ENCODE results near the gene TNFRSF9.
"Not testable (repeated sequence)": the region's sequence is repeated elsewhere in the genome, so short reads cannot be mapped to it uniquely, and the experiment has no call there.

Gene TNFRSF9

DNA sequence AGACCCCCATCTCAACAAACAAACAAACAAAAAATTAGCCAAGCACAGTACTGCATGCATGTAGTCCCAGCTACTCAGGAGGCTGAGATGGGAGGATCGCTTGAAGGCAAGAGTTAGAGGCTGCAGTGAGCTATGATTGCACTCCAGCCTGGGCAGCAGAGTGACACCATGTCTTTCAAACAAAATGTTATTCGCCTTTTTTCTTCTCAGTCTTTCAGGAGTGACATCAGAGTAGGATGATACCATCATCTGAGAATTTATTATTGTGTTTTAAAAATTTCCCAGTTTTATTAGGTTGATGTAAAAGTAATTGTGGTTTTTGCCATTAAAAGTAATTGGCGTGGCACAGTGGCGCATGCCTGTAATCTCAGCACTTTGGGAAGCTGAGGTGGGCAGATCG, 31.6 kb upstream of the TNFRSF9 start:
- H3K4me3 ChIP-seq (ENCODE audit: low read depth in 1 of 2, low read length in 2 of 2), result no peak overlapping the region
- H3K4me1 ChIP-seq (ENCODE audit: control insufficient read depth in 1 of 2, insufficient read depth in 2 of 2, low read length in 2 of 2), result peaks cover 0 to 4% of the 10 kb centered on the region in 2 donors
- H3K27ac ChIP-seq (ENCODE audit: low read length), result no peak overlapping the region
- no peaks in the 10 kb centered on the region for H3K9me3 ChIP-seq (ENCODE audit: control insufficient read depth in 1 of 2, low read length in 2 of 2)
- no peaks in the 10 kb centered on the region for H3K27me3 ChIP-seq (ENCODE audit: low read depth, low read length)
- peaks cover 25 to 39% of the 10 kb centered on the region in 2 donors for H3K36me3 ChIP-seq (ENCODE audit: control insufficient read depth in 1 of 2, insufficient read depth in 2 of 2, low read length in 2 of 2)

DNA sequence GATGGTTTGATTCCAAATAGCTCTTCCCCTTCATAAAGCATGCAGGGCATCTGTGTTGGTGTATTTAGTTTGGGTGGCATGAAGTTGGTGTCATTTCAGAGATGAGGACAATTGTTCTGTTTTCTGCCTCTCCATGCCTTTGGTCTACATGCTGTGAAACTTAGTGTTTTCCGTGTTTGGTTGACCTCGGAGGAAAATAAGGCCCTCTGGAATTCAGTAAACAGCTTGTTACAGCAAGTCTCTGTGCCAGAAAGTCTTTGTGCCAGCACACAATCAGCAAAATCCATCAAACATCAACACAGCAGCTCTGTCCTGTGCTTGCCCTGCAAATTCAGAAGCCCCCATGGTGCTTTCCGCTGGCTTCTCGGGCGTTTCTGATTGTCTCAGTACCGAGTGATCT, 30.4 kb upstream of the TNFRSF9 start:
- H3K4me3 ChIP-seq (ENCODE audit: low read depth in 1 of 2, low read length in 2 of 2), result no peak overlapping the region
- H3K36me3 ChIP-seq (ENCODE audit: control insufficient read depth in 1 of 2, insufficient read depth in 2 of 2, low read length in 2 of 2), result peaks cover 22 to 50% of the 10 kb centered on the region in 2 donors
- H3K4me1 ChIP-seq (ENCODE audit: control insufficient read depth in 1 of 2, insufficient read depth in 2 of 2, low read length in 2 of 2), result peaks cover 0 to 4% of the 10 kb centered on the region in 2 donors
- H3K27me3 ChIP-seq (ENCODE audit: low read depth, low read length), result no peaks in the 10 kb centered on the region
- H3K27ac ChIP-seq (ENCODE audit: low read length), result no peak overlapping the region
- H3K9me3 ChIP-seq (ENCODE audit: control insufficient read depth in 1 of 2, low read length in 2 of 2), result no peaks in the 10 kb centered on the region

DNA sequence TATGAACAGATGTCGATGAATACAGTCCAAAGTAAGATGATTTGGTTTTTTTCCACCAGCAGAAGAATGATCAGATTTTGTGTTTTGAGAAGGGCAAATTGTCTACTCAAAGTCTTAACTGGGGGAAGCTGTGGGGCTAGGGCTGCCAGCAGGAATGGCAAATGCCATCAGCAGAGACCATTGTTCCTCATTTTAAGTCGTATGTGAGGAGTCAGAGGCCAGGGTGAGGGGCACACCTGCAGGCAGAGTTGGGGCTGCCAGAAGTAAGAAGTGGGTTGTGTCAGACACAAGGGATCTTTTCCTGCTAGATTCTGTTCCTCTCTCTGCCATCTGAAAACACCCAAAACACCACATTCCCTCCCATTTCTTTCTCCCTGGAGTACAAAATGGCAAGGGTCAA, 29.6 kb upstream of the TNFRSF9 start:
- peaks cover 25 to 57% of the 10 kb centered on the region in 2 donors for H3K36me3 ChIP-seq (ENCODE audit: control insufficient read depth in 1 of 2, insufficient read depth in 2 of 2, low read length in 2 of 2)

DNA sequence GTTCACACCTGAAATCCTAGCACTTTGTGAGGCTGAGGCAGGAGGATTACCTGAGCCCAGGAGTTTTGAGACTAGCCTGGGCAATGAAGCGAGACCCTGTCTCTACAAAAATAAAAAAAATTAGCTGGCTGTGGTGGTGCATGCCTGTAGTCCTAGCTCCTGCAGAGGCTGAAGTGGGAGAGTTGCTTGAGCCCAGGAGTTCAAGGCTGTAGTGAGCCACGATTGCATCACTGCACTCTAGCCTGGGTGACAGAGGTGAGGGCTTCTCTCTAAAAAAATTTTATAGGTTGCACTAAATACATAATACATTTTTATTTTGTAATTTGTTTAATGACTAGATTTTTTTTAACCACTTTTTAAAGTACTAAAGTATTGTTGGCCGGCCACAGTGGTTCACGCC, 27.0 kb upstream of the TNFRSF9 start:
- peaks cover 40 to 61% of the 10 kb centered on the region in 2 donors for H3K36me3 ChIP-seq (ENCODE audit: control insufficient read depth in 1 of 2, insufficient read depth in 2 of 2, low read length in 2 of 2)
- H3K4me1 ChIP-seq (ENCODE audit: control insufficient read depth in 1 of 2, insufficient read depth in 2 of 2, low read length in 2 of 2), result peaks cover 0 to 9% of the 10 kb centered on the region in 2 donors
- H3K27me3 ChIP-seq (ENCODE audit: low read depth, low read length), result no peaks in the 10 kb centered on the region
- no peak overlapping the region for H3K4me3 ChIP-seq (ENCODE audit: low read depth in 1 of 2, low read length in 2 of 2)
- H3K27ac ChIP-seq (ENCODE audit: low read length), result no peak overlapping the region
- H3K9me3 ChIP-seq (ENCODE audit: control insufficient read depth in 1 of 2, low read length in 2 of 2), result no peaks in the 10 kb centered on the region

More for the DNA sequence above, 29.6 kb upstream of the TNFRSF9 start:
- H3K9me3 ChIP-seq (ENCODE audit: control insufficient read depth in 1 of 2, low read length in 2 of 2), result no peaks in the 10 kb centered on the region
- H3K4me1 ChIP-seq (ENCODE audit: control insufficient read depth in 1 of 2, insufficient read depth in 2 of 2, low read length in 2 of 2), result peaks cover 0 to 4% of the 10 kb centered on the region in 2 donors
- H3K27ac ChIP-seq (ENCODE audit: low read length), result no peak overlapping the region
- no peaks in the 10 kb centered on the region for H3K27me3 ChIP-seq (ENCODE audit: low read depth, low read length)
- no peak overlapping the region for H3K4me3 ChIP-seq (ENCODE audit: low read depth in 1 of 2, low read length in 2 of 2)

DNA sequence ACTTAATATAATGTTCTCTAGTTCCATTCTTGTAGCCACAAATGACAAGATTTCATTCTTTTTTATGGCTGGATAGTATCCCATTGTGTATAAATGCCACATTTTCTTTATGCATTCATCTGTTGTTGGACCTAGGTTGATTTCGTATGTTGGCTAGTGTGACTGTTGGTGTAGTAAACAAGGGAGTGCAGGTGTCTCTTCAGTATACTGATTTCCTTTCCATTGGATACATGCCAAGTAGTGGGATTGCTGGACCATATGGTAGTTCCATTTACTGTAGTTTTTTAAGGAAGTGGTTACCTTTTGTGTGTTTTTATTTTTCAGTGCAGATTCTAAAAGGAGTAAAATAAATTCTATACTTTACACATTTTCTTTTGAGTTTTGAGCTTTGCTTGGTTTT, 26.6 kb upstream of the TNFRSF9 start:
- Histone ChIP-seq H3K36me3 (ENCODE audit: control insufficient read depth in 1 of 2, insufficient read depth in 2 of 2, low read length in 2 of 2) (peaks cover 38 to 56% of the 10 kb centered on the region in 2 donors), H3K4me1 (ENCODE audit: control insufficient read depth in 1 of 2, insufficient read depth in 2 of 2, low read length in 2 of 2) (peaks cover 0 to 13% of the 10 kb centered on the region in 2 donors), H3K27me3 (ENCODE audit: low read depth, low read length) (no peaks in the 10 kb centered on the region), H3K27ac (ENCODE audit: low read length) (no peak overlapping the region), H3K4me3 (ENCODE audit: low read depth in 1 of 2, low read length in 2 of 2) (no peak overlapping the region), H3K9me3 (ENCODE audit: control insufficient read depth in 1 of 2, low read length in 2 of 2) (no peaks in the 10 kb centered on the region)

DNA sequence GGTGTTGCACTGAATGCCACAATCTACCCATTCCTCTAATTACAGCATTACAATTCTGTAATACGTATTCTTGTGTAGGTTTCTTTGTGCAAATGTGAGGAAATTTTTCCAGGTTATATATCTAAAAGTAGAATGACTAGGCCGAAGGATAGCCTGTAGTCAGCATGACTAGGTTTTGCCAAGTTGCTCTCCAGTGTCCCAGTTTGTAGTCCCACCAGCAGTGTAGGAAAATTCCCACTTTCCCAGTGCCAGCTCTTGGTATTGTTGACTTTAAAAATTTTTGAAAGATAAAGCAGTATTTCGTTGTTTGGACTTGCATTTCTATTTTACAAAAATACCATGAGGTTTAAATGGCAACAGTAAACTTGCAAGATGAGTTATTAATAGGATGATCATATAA, 23.8 kb upstream of the TNFRSF9 start:
- Histone ChIP-seq H3K27ac (ENCODE audit: low read length) (no peak overlapping the region), H3K27me3 (ENCODE audit: low read depth, low read length) (no peaks in the 10 kb centered on the region), H3K9me3 (ENCODE audit: control insufficient read depth in 1 of 2, low read length in 2 of 2) (no peaks in the 10 kb centered on the region), H3K4me3 (ENCODE audit: low read depth in 1 of 2, low read length in 2 of 2) (no peak overlapping the region), H3K36me3 (ENCODE audit: control insufficient read depth in 1 of 2, insufficient read depth in 2 of 2, low read length in 2 of 2) (peaks cover 18 to 35% of the 10 kb centered on the region in 2 donors), H3K4me1 (ENCODE audit: control insufficient read depth in 1 of 2, insufficient read depth in 2 of 2, low read length in 2 of 2) (peaks cover 0 to 25% of the 10 kb centered on the region in 2 donors)

DNA sequence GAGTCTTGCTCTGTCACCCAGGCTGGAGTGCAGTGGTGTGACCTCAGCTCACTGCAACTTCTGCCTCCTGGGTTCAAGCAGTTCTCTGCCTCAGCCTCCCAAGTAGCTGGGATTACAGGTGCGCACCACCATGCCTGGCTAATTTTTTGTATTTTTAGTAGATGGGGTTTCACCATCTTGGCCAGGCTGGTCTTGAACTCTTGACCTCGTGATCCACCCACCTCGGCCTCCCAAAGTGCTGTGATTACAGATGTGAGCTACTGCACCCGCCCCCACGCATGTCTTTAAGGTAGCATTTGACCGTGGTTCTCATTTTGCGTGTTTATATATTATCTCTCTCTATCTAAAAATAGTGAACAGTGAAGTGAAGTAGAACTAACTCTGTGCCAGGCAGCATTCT, 23.2 kb upstream of the TNFRSF9 start:
- H3K9me3 ChIP-seq (ENCODE audit: control insufficient read depth in 1 of 2, low read length in 2 of 2); H3K27ac ChIP-seq (ENCODE audit: low read length); H3K27me3 ChIP-seq (ENCODE audit: low read depth, low read length); H3K4me3 ChIP-seq (ENCODE audit: low read depth in 1 of 2, low read length in 2 of 2): not testable (repeated sequence)
- Histone ChIP-seq H3K36me3 (ENCODE audit: control insufficient read depth in 1 of 2, insufficient read depth in 2 of 2, low read length in 2 of 2) (peaks cover 18 to 32% of the 10 kb centered on the region in 2 donors), H3K4me1 (ENCODE audit: control insufficient read depth in 1 of 2, insufficient read depth in 2 of 2, low read length in 2 of 2) (peaks cover 0 to 25% of the 10 kb centered on the region in 2 donors)

DNA sequence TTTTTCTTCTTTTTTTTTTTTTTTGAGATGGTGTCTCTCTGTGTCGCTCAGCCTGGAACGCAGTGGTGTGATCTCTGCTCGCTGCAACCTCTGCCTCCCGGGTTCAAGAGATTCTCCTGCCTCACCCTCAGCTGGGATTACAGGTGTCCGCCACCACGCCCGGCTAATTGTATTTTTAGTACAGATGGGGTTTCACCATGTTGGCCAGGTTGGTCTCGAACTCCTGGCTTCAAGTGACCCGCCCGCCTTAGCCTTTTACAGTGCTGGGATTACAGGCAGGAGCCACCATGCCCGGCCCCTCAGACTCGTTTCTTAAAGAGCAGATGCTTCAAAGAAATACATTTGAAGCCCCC, 22.7 kb upstream of the TNFRSF9 start:
- H3K4me3 ChIP-seq (ENCODE audit: low read depth in 1 of 2, low read length in 2 of 2); H3K27me3 ChIP-seq (ENCODE audit: low read depth, low read length); H3K27ac ChIP-seq (ENCODE audit: low read length); H3K9me3 ChIP-seq (ENCODE audit: control insufficient read depth in 1 of 2, low read length in 2 of 2): not testable (repeated sequence)
- H3K4me1 ChIP-seq (ENCODE audit: control insufficient read depth in 1 of 2, insufficient read depth in 2 of 2, low read length in 2 of 2), result peaks cover 0 to 25% of the 10 kb centered on the region in 2 donors
- peaks cover 18 to 27% of the 10 kb centered on the region in 2 donors for H3K36me3 ChIP-seq (ENCODE audit: control insufficient read depth in 1 of 2, insufficient read depth in 2 of 2, low read length in 2 of 2)

DNA sequence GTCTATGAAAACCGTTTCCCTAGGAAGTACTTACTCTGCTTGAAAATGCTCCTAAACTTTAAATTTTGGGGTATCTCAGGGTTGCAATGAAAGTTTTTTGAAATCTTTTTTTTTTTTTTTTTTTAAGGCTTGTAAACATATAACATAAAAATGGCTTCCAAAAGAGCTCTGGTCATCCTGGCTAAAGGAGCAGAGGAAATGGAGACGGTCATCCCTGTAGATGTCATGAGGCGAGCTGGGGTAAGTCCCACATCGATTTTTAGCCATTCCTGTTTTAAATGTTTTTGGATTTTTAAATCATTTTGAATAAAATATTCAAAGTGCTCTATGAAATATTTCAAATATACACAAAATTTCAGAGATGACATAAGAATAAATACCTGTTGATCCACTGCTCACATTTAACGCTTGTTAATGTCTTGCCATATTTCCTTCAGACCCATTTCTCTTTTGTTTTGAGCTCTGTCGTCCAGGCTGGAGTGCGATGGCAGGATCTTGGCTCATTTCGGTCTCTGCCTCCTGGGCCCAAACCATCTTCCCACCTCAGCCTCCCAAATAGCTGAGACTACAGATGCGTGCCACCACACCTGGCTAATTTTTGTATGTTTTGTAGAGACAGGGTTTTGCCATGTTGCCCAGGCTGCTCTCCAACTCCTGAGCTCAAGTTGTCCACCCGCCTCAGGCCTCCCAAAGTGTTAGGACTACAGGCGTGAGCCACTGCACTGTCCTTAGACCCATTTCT, 22.2 kb upstream of the TNFRSF9 start:
- peak overlapping the region; percentile 94 for H3K27ac ChIP-seq (ENCODE audit: low read length)
- peaks cover 18 to 27% of the 10 kb centered on the region in 2 donors for H3K36me3 ChIP-seq (ENCODE audit: control insufficient read depth in 1 of 2, insufficient read depth in 2 of 2, low read length in 2 of 2)
- peak overlapping the region; percentile 83 to 96 for H3K4me3 ChIP-seq (ENCODE audit: low read depth in 1 of 2, low read length in 2 of 2)
- peaks cover 0 to 25% of the 10 kb centered on the region in 2 donors for H3K4me1 ChIP-seq (ENCODE audit: control insufficient read depth in 1 of 2, insufficient read depth in 2 of 2, low read length in 2 of 2)
- H3K27me3 ChIP-seq (ENCODE audit: low read depth, low read length), result no peaks in the 10 kb centered on the region
- no peaks in the 10 kb centered on the region for H3K9me3 ChIP-seq (ENCODE audit: control insufficient read depth in 1 of 2, low read length in 2 of 2)

DNA sequence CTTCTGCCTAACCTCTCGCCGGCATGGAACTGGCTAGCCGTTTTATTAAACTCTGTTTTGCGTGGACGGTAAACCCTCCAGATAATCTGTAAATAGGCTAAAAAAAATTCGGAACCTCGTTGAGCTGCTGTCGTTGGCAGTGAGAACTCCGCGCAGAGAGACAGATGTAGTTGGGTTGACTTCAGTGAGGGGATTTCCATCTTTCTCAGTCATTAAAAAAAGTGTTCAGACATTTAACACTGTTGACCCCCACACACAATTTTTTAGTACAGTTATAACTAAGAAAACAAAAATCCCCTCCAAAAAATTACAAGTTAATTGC, 21.3 kb upstream of the TNFRSF9 start:
- Histone ChIP-seq H3K27me3 (ENCODE audit: low read depth, low read length) (no peaks in the 10 kb centered on the region), H3K4me3 (ENCODE audit: low read depth in 1 of 2, low read length in 2 of 2) (peak overlapping the region; percentile 83 to 96), H3K27ac (ENCODE audit: low read length) (peak overlapping the region; percentile 94), H3K9me3 (ENCODE audit: control insufficient read depth in 1 of 2, low read length in 2 of 2) (no peaks in the 10 kb centered on the region), H3K36me3 (ENCODE audit: control insufficient read depth in 1 of 2, insufficient read depth in 2 of 2, low read length in 2 of 2) (peaks cover 18 to 26% of the 10 kb centered on the region in 2 donors), H3K4me1 (ENCODE audit: control insufficient read depth in 1 of 2, insufficient read depth in 2 of 2, low read length in 2 of 2) (peaks cover 0 to 24% of the 10 kb centered on the region in 2 donors)

DNA sequence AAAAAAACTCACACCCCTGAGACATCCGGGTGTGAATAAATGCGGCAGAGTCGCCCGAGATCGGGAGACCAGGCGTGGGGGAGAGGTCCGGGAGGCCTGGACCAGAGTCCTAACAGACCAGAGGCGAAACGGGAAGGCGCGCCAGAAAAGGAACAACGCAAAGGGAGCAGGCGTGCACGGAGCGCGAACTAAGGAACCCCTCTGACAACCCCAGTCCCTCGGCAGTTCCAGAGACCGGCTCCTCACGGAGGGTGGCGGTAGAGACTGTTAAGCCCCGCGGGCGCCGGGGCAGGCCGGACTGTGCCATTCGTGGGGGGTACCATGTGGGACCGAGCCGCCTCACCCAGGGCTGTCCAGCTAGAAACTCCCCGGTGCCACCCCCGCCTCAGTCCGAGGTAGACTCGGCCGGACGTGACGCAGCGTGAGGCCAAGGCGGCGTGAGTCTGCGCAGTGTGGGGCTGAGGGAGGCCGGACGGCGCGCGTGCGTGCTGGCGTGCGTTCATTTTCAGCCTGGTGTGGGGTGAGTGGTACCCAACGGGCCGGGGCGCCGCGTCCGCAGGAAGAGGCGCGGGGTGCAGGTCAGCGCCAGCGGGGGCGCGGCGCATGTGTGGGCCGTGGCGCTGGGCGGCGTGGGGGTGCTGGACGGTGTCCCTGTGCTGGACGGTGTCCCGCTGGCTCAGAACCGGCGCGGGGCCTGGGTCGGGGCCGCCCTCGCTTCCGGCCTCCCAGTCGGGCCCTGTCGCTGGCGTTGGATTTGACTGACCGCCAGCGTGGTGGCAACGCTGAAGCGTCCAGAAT, 20.8 kb upstream of the TNFRSF9 start, which contains the start of gene PARK7:
TSS of gene PARK7 (plus strand) at position 496 of the 798 bp plus-strand sequence. CDS start 1,075 bp downstream, outside the sequence.
- Histone ChIP-seq H3K27ac (ENCODE audit: low read length) (peak within 1 kb of the TSS; percentile 94), H3K4me3 (ENCODE audit: low read depth in 1 of 2, low read length in 2 of 2) (peak within 1 kb of the TSS; percentile 83 to 96), H3K36me3 (ENCODE audit: control insufficient read depth in 1 of 2, insufficient read depth in 2 of 2, low read length in 2 of 2) (peaks cover 18 to 20% of the 10 kb centered on the region in 2 donors), H3K27me3 (ENCODE audit: low read depth, low read length) (no peaks in the 10 kb centered on the region), H3K9me3 (ENCODE audit: control insufficient read depth in 1 of 2, low read length in 2 of 2) (no peaks in the 10 kb centered on the region), H3K4me1 (ENCODE audit: control insufficient read depth in 1 of 2, insufficient read depth in 2 of 2, low read length in 2 of 2) (peaks cover 0 to 21% of the 10 kb centered on the region in 2 donors)

All from muscle layer of duodenum (tissue), 2 donors.